ENCODE data around the gene DLL1.

DLL1 gene

GRCh38 chr6:170295510-170296422, 4.9 kb upstream of the DLL1 start:
- Histone ChIP-seq H3K36me3 (replicated peaks; ENCODE audit: low read depth, low read length) (no peaks in the 10 kb centered on the region), H3K9me3 (ENCODE audit: insufficient read depth, low read length) (no peaks in the 10 kb centered on the region), H3K79me2 (ENCODE audit: low read length) (no peaks in the 10 kb centered on the region), H2AFZ (ENCODE audit: low read depth, low read length) (no peak overlapping the region), H3K27me3 (ENCODE audit: low read depth, low read length) (peaks cover 8% of the 10 kb centered on the region; the same call in 1 of the 2 replicates), H3K27ac (ENCODE audit: low read length) (no peak overlapping the region), H4K20me1 (ENCODE audit: insufficient read depth, low read length) (no peaks in the 10 kb centered on the region), H3K4me1 (ENCODE audit: low read length) (no peaks in the 10 kb centered on the region), H3K9ac (ENCODE audit: low read length) (no peak overlapping the region), H3K4me2 (ENCODE audit: low read length) (no peak overlapping the region), H3K4me3 (ENCODE audit: low read length) (no peak overlapping the region)
- no peak for TF ChIP-seq EZH2phosphoT487 (IDR thresholded peaks at IDR 0.05; ENCODE audit: low read depth)
- no peak for TF ChIP-seq CTCF (IDR thresholded peaks at IDR 0.05; ENCODE audit: low read depth, low read length)

- no peak overlapping the region for H3K4me2 ChIP-seq (ENCODE audit: low read length)
- H3K79me2 ChIP-seq (ENCODE audit: low read length), result no peaks in the 10 kb centered on the region
- no peaks in the 10 kb centered on the region for H3K4me1 ChIP-seq (ENCODE audit: low read length)
- no peak overlapping the region for H3K27ac ChIP-seq (ENCODE audit: low read length)
- H3K4me3 ChIP-seq (ENCODE audit: low read length), result no peak overlapping the region
- no peak overlapping the region for H3K9ac ChIP-seq (ENCODE audit: low read length)
- no peak overlapping the region for H2AFZ ChIP-seq (ENCODE audit: low read depth, low read length)
- TF ChIP-seq EZH2phosphoT487 (IDR thresholded peaks at IDR 0.05; ENCODE audit: low read depth) (no peak), CTCF (IDR thresholded peaks at IDR 0.05; ENCODE audit: low read depth, low read length) (no peak)
- H3K27me3 ChIP-seq (ENCODE audit: low read depth, low read length), result peaks cover 8% of the 10 kb centered on the region; the same call in 1 of the 2 replicates
- no peaks in the 10 kb centered on the region for H4K20me1 ChIP-seq (ENCODE audit: insufficient read depth, low read length)
- no peaks in the 10 kb centered on the region for H3K9me3 ChIP-seq (ENCODE audit: insufficient read depth, low read length)
- H3K36me3 ChIP-seq (replicated peaks; ENCODE audit: low read depth, low read length), result no peaks in the 10 kb centered on the region
Measured at GRCh38 chr6:170294813-170295509, 4.1 kb upstream of the DLL1 start.

DNA sequence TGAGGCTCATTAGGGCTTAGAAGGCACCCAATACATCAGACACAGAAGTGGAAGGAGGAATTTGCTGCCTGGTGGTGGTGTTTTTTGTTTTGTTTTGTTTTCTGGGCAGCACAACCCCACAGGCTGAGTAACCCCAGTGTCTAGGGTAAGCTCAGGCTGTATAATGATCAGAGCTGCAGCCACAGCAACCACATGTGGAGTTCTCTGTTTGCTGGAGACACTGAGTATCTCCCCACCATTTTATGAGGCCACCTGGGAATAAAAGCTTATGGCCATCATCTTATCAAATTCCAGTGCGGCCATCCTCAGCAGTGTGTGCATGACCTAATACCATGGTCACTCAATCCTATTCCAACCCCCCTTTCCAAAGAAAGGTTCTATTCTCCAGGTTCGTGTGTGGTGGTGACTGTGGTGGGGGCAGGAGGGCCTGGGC, 3.4 kb upstream of the DLL1 start:
- H3K27me3 ChIP-seq (ENCODE audit: low read depth, low read length), result peaks cover 8% of the 10 kb centered on the region; the same call in 1 of the 2 replicates

More for the DNA sequence above, 3.4 kb upstream of the DLL1 start:
- Histone ChIP-seq H3K79me2 (ENCODE audit: low read length) (no peaks in the 10 kb centered on the region), H3K4me3 (ENCODE audit: low read length) (no peak overlapping the region), H4K20me1 (ENCODE audit: insufficient read depth, low read length) (no peaks in the 10 kb centered on the region), H3K36me3 (replicated peaks; ENCODE audit: low read depth, low read length) (no peaks in the 10 kb centered on the region), H3K4me1 (ENCODE audit: low read length) (no peaks in the 10 kb centered on the region), H3K27ac (ENCODE audit: low read length) (no peak overlapping the region), H3K9ac (ENCODE audit: low read length) (no peak overlapping the region), H3K4me2 (ENCODE audit: low read length) (no peak overlapping the region), H2AFZ (ENCODE audit: low read depth, low read length) (no peak overlapping the region), H3K9me3 (ENCODE audit: insufficient read depth, low read length) (no peaks in the 10 kb centered on the region)
- TF ChIP-seq CTCF (IDR thresholded peaks at IDR 0.05; ENCODE audit: low read depth, low read length), result no peak
- TF ChIP-seq EZH2phosphoT487 (IDR thresholded peaks at IDR 0.05; ENCODE audit: low read depth), result no peak

Measured in OCI-LY3 (cell line).